DMS153 (cell line): ENCODE results near the gene ARHGAP19.

Experiments
- DNase-seq: peaks from one replicate; lab custom pipeline; 2025; lab: John Stamatoyannopoulos, UW

ARHGAP19 gene

DNA sequence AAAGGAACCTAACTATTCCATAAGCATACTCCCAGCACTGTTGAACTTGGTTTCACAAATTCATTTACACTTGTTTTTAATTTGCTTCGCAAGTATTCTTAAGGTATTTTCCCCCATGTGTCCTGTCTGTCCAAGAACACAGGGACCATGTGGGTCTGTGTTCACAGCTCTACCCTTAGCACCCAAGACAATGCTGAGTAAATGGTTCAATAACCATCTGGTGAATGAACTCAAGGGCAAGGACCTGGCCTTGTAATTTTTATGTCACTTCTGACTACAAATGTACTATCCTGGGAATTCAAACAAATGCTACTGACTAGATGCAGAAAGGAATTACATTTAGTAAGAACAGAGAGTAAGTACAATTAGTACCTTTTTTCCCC lies 63.7 kb downstream of the ARHGAP19 start:
- no peak for DNase-seq

DNA sequence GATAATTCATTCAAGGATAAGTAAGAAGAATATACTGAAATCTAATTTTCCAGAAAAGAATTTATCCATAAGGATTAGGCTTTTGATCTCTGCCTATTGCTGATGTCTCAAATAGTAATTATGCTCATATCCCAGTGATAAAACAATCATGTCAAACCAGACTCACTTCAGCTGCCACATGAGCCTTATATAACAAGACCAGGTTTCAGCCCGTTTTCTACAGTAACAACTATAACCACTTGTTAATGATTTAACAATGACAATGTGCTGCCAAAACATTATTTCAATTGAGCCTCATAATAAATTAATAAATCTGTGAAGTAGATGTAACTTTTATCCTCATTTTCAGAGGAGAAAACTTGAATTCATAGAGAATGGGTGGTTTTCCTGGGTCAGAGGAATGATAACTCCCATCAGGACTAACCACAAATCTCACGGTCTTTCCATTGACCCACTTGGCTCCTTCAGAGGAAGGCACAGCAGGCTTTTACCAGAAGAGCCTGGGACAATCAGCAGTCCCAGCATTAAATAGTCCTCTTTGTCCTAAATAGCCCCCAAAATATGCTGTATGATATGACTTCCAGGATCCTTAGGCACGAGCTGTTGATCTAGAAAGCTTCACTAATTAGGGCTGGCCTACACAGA lies 64.2 kb downstream of the ARHGAP19 start:
- no peak for DNase-seq

DNA sequence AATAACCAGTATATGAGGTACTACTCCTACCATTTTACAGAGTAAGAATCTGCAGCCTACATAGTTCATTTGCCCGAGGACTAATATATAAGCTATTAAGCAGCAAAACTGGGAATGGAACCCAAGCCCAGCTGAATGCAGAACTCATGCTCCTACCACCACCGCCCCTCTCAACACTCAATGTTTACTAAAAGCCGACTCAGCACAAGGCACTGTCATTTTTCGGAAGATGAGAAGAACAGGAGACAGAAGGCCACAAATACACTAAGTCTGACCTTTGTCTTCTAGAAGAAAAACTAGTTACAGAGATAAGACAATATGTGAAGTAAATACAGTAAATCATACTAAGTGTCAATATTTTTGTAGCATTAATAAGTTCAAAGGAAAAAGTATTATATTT lies 66.0 kb downstream of the ARHGAP19 start:
- no peak for DNase-seq

DNA sequence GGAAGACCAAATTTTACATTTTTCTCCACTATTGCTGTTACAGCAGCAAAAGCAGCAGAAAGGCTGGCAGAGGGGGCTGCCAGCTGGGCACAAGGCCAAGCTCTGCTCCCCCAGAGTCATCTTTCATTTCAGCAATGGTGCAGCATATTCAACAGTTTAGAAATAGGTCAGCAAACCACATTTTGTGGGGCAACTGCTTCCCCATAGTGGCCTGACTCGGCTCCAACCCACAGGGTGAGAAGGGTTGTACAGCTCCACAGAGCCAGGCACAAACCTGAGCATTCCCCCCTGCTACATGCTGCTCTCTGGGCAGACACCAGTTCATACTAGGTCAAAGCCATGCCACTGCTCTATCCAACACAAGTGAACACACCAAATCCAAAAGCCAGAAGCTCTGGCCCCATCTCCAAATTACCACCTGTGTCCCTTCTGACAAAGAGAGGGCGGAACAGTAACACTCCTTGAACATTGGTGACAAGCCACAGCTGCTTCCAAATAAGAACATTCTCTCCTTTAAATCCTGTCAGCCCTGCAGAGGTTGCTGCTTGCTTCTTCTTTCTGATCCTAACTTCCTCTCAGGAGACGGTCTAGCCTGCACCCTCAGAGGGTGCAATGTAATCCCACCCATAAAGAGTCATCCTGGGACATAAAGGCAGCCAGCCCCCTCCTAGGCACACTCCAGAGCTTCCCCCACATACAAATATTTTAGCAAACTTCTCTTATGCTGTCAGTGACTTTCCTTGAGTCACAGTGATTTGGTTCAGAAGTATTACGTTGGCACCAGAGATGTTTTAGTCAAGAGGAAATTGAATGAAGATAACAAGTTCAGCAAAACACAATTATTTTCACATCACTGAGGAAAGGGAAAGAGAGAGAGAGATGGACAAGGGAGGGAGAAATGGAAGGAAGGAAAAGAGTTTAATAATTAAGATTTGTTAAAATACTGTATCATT lies 67.7 kb downstream of the ARHGAP19 start:
- no peak for DNase-seq

DNA sequence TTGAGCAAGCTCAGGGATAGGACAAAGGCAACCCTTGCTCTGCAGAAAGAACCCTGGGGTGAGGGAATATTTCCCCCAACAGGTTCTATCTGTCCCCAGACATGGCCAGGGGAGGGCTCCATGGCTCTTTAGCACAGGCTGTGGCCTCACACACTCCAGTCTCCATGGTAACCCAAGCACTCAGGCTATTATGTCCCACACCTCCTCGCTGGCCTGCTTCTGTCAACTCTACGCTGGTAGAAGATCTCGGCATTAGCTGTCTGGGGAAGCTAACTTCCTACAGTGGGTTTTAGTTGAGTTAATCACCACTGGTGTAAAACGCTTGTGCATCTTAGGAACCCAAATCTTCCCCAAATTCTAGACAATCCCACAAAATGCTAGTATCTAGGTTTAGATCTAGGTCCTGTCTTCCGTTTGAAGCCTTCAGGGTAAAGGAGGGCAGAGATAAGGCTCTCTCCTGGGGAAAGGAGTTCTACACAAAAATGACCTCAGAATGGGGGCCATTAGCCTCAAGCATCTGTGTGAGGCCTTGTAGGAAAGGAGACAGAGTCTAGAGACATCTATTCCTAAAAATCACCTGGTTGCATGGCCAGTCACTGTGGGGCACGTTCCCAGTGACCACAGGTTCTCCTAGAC lies 70.0 kb downstream of the ARHGAP19 start:
- no peak for DNase-seq

DNA sequence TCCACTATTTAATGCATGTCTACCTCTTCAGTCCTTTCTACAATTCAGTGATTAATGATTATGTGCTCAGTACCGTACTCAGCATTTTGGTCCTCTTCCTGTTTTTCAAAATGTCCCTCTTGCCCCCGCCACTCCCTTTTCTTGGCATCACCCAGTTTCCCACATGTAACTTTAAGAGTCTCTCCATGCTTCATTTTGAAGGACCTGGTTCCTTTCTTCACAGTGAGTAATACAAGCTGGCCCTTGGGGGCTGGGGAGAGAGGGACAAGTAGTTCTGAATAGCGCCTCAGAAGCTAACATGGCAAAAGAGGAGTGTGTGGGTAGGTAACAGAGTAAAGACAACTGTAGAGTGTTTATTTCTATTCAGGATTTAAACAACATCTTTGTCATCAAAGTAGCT lies 72.1 kb downstream of the ARHGAP19 start:
- no peak for DNase-seq

DNA sequence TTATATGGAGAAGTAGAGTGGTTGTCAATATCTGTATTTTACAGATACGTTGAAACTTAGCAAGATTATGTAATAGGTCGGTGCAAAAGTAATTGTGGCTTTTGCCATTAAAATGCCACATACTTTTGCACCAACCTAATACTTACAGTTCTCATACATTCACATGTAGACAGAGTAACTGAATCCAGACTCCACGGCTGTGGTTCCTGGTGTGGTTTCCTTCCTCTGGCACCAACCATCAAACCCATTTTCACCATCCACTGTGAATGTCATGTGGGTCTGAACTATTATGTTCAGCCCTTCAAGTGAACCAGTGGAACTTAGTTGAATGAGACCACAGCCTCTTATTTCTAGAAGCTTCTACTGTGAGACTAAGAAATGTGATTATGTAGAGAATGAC lies 75.1 kb downstream of the ARHGAP19 start:
- DNase-seq = no peak

DNA sequence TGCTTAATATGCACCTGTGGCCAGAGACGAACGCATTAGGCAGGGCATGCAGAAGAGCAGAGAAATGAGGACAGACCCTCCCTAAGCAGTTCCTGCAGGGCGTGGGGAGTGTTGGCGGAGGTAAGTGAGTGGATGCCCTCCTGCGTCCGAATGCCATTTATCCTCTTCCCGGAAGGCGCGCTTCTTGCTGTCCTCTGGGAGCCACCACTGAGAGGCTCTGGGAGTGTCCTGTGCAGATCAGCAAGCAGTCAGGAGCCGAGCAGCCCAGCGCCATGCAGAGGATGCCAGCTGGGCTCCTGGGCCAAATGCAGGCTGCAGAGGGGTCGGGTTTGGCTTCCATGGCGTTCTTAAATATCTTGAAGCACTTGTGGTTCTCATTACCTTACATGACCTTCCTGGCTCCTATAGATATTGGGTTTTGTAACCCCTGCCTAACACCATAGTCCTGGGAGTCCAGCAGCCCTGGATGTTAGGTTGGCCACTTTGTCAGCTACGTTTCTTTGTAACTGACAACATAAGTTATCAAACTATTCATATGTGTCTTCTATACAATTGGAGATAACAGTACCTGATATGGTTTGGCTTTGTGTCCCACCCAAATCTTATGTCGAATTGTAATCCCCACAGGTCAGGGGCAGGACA lies 76.7 kb downstream of the ARHGAP19 start:
- DNase-seq = no peak

DNA sequence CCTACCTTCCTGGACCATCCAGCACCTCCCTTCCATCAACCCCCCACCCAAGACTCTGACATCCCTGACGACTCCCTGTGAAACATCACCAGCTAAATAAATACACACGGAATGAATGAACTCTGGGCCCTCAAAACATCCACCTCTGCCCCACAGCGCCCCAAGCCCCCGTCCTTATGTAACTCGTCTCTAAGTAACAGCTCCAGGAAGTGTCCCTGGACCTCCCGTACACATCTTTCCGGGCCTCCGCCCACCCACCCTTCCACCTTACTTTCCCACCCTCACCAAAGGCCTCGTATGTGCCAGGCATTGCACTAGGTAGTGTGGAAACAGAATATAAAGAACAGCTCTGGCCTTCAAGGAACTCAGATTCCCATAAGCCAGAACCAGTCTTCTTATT lies 79.0 kb downstream of the ARHGAP19 start:
- DNase-seq = no peak

DNA sequence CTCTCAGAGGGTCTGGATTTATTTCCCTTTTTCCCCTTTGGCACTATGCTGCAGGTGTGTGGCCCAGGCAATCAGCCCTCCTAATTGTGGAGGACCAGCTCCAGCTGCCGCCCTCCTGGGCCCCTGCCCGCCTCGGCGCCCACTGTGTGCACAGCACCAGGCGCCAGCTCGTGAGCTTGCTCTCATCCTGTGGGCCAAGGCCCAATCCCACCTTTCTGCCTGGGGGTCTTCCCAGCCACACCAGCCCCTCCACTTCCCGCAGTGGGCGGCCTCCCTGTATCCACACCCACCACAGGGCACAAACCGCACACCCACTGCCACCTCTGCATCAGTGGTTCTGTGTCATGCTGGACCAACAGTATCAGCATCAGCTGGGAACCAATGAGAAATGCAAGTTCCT lies 81.2 kb downstream of the ARHGAP19 start:
- DNase-seq = no peak

DNA sequence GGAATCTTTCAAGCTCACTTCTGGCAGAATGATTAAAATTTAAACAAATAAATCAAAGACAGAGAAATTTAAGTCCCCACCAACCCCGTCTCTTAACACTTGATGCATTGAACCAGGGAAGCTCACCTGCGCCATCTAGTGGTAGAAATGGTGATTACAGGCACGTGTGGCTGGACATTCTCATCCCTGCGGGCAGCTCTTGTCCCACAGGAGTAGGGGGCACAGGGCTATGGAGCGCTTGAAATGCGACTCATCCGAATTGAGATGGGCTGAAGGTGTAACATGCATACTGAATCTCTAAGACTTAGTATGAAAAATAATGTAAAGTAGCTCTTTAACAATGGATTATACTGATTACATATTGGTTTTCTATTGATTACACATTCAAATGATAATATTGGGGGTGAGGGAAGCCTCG lies 81.9 kb downstream of the ARHGAP19 start:
- peak; percentile 17 for DNase-seq

DNA sequence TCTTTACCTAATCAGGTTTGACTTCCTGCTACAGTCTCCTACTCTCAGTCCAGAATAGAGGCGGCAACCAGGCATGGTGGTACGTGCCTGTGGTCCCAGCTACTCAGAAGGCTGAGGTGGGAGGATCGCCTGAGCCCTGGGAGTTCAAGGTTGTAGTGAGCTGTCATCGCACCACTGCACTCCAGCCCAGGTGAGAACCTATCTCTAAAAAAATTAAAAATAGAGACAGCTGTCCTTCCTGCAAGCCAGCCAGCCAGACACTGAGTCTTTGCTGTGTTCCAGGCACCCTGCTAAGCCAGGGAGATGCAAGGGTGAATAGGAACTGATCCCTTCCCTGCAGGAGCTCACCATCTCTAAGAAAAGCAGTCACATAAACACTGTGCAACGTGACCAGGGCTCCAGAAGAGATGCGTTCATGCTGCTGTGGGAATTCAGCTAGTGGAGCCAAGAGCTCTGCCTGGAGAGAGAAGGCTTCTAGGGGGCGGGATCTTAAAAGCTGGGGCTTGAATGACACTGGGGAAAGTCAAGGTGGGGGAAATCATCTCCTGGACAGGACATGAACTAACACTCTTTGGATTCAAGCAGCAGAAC lies 84.6 kb downstream of the ARHGAP19 start:
- no peak for DNase-seq

DNA sequence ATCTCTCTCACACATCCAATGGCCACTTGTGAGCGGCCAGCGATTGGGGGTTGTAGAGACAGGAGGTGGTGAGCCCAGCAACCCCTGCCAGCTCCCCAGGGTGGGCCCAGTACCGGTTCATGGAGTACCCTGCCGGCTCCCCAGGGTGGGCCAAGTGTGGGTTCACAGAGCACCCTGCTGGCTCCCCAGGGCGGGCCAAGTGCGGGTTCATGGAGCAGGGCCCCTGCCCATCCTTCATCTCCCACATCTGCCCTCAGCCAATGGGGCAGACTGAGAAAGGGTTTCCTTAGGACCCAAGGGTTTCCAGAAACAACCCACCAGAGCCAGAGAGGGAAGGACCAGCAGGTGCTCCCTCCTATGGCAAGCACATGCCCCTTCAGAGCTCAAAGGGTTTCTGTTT lies 85.3 kb downstream of the ARHGAP19 start:
- DNase-seq = no peak

DNA sequence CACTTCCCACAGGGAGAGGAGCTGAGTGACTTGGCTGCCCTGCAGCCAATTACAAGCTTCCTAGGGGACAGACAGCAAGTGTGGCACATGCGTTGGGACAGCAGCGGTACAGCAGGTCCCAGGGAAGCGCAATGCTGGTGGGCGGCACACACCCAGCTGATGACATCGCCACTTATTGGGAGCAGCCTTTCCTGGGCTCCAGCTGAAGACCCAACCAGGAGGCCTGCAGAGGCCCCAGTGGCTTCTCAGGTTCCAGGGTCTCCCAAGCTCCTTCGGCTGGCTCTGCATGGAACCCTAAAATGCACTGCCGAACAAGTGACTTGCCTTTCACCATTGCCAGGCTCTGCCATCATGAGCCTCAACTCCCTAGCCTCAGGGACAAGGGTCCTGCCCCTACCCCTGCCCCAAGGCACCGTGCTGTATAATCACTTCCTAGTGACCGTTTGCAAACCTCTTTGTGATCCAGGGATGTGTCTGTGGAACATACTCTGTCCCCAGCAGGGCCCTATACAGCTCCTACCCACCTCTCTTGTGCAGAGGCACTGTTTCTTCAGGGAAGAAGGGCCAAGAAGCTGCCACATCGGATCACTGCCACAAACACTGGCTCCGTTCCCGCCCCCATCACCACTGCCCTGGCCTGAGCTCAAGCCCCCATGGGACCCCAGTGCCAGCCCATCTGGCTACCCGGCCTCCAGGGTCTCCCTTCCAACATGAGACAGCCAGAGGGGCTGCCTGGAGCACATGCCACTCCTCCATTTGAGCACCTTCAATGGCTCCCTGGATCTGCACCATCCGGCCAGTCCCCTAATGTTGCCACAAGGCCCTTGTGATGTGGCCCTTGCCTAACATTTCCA lies 87.4 kb downstream of the ARHGAP19 start:
- DNase-seq = no peak

DNA sequence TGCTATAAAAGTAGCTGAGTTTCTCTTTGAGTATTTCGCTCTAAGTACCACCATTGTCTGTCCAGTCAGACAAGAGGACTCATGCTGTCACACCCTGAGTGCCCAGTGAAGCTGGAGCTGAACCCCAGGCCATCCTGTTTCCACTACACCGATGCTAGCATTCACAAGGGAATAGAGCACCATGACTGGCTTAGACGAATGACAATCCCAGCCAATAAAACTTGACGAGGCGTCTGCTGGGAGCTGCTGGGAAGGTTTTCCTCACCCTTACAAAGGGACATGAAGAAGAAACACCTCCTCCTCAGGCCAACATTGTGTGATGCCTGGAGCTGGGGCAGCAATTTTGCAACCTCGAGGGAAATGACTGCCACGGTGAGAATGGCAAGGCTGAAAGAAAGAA lies 89.2 kb downstream of the ARHGAP19 start:
- no peak for DNase-seq

DNA sequence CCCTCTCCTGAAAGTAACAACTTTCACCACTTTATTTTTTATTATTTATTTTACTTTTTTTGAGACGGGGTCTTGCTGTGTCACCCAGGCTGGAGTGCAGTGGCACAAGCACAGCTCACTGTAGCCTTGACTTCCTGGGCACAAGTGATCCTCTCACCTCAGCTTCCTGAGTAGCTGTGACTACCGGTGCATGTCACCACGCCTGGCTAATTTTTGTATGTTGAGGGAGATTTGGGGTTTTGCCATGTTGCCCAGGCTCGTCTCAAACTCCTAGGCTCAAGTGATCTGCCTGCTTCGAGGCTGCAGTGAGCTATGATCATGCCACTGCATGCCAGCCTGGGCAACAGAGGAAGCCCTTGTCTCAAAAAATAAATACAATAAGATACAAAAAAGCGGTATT lies 91.8 kb downstream of the ARHGAP19 start:
- no peak for DNase-seq

DNA sequence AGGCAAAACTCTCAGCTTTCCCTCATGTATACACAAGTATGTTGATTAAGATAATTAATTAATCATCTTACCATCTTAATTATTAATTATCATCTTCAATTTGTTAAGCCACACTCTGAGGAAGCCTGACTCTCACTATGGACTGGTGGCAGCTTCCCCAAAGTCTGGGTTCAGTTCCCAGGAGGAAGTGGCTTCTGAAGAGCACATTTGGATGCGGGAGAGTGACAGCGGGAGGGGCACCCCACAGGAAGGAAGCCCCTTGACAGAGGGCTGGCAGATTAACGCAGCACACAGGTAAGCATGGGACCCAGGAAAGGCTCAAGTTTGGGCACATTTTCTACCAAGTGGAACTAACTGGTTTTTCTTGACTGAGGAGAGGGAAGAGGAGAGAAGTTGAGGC lies 93.3 kb downstream of the ARHGAP19 start:
- no peak for DNase-seq

DNA sequence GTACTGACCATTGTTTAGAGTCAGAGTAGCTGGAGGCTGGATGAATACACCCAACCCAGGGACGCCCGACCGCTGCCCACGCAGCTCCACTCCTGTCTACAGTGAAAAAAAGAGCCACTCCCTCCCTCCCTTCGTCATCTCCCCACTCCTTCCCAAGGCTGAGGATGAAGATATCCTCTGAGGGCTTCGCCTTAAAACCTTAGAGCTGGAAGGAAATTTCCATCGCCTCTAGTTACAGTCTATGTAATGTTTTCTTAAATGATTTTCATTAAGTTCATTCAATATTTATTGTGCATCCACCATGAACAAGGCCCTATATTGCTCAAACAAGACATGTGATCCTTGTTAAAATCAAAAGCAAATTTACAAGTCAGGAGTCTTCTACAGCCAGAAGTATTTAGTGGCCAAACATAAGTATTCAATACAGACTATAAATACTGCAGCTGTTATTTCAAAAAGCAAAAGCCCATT lies 95.4 kb downstream of the ARHGAP19 start:
- DNase-seq = no peak

DNA sequence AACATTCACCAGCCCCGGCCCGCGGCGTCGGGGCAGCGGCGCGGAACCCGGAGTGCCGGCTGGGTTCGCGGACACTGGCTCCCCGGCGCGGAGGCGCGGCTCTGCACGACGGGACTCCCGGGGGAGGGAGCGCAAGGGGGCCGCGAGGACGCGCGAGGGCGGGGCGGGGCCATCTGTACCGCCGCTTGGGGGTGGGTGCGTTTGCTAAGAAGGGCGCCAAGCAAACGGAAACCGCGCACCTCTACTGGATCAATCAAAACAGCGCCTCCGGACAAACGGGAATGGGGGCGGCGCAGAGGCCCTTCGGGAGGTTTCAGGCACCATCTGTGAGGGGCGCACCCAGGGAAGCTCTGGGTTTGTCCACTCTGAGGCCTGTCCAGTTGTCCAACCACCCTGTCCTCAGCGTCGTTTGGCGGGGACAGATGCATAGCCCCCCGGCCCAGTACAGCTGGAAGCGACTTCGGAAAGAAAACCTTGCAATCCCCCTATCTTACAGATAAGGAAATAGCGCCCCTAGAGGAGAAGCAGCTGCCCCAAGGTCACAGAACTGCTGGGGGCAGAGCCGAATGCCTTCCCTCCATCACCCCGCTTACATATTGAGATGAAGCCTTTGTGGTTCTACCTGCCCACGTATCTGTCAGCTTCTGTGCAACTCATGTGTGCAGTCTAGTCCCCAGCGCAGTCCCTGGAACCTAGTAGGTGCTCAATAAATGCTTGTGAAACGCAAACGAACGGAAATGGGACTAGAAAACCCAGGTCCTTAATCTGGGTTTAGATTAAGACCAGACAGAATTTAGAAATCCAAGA lies 96.0 kb downstream of the ARHGAP19 start:
- peak; percentile 61 for DNase-seq

DNA sequence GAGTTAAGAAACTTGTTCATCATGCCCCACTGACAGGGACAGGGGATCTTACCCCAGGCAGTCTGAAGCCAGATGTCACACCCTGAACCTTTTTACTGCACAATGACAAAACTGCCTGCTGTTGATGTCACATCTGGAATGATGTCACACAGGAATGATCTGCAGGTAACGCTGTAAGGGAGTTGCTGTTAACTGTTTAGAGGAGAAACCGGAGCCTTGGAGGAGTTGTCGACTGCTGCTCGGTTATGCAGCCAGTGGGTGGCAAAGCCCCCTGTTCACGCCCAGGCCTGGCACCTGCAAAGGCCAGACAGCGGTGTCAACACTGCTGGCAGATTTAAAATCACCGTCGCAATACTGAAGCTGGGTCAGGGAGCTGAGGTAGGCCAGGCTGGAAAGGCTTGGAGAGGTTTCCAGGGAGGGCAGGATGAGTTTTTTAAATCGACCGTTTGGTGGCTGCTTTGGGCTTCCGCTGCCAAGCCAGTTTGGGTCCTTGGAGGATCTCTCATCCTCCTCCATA lies 96.7 kb downstream of the ARHGAP19 start:
- DNase-seq = no peak
